ENCODE results near the gene OR51F2. TPM values are rescaled to one million over a fixed set of nuclear protein-coding genes. Genes with fewer than 3 reads are reported as not detected.

The OR51F2 gene
- total and polyA plus RNA-seq, 2 of the 13 experiments (the other 11 are each of a cell fraction or from before 2014, with no cell fraction given), result not detected

DNA sequence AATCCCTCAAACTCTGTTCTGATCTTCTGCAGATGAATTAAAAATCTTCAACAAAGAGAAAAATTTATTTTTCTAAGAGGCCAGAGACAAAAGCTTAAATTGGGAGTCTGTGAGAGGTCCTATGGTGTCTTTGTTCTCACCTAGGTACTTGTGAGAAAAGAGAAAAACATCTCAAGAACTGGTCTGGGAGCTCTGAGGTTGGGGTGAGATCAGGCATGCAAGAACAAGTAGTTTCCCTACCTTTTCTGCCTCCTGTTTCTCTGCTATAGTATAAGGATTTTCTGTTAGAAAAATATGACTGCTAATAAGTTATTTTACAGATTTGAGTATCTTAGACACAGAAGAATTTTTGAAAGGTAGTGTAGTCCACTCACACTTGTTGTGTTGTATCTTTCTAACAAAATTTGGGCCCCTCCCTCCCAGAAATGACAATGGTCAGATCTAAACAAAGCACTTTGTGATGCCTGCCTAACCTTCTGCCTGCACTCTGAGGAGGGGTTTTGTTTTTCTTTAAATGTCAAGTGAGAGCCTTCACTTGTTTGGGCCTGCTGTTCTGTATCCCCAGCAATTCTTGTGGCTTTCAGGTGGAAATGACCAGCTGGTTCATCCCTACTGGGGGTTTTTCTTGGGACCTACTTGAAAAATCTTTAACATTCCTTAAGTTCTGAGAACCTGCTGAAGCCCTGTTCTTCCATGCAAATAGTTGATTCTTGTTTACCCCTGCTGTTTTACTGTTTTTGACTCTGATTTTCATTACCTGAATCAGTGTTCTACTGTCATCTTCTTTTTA lies 41.5 kb downstream of the OR51F2 start:
- Histone ChIP-seq H4K20me1 (ENCODE audit: insufficient read depth, low read length) (no peaks in the 10 kb centered on the region), H3K4me2 (ENCODE audit: low read depth, low read length) (no peak overlapping the region), H3K4me3 (replicated peaks in 1 of 3; ENCODE audit: insufficient read depth in 1 of 3, low read depth in 2 of 3, low read length in 3 of 3) (no peak overlapping the region), H3K9ac (ENCODE audit: insufficient read depth, low read depth, low read length) (no peak overlapping the region), H3K36me3 (replicated peaks in 1 of 2; ENCODE audit: control insufficient read depth in 1 of 2, insufficient read depth in 2 of 2, low read length in 2 of 2) (no peaks in the 10 kb centered on the region), H3K79me2 (ENCODE audit: insufficient read depth, low read length) (no peaks in the 10 kb centered on the region), H2AFZ (ENCODE audit: low read length) (no peak overlapping the region), H3K9me3 (ENCODE audit: low read length) (no peaks in the 10 kb centered on the region), H3K27me3 (ENCODE audit: control insufficient read depth in 1 of 2, insufficient read depth in 2 of 2, low read length in 2 of 2) (no peaks in the 10 kb centered on the region), H3K27ac (ENCODE audit: extremely low read length, insufficient read depth, low read length) (no peak overlapping the region), H3K4me1 (ENCODE audit: insufficient read depth, low read length) (no peaks in the 10 kb centered on the region)
- ATAC-seq, result no peak
- DNase-seq (ENCODE audit: low spot score), result no peak
- CTCF ChIA-PET (ENCODE audit: low intra/inter-chr PET ratio, low total read pairs), result no interaction called here
- no TSS peak for BruUV-seq (replicated peaks)
- intact Hi-C loops (cut with micrococcal nuclease; ENCODE audit: unreplicated experiment), result no loop called here
- in situ Hi-C loops (cut with HindIII; ENCODE audit: extremely low pct_ligation_motif_present, low pct_unique_long_range_greater_than_20kb), result no loop called here
- FAIRE-seq, result no peak
- POLR2A ChIA-PET, result no interaction called here
- TF ChIP-seq PAX8 (CRISPR knock-in tag; IDR thresholded peaks at IDR 0.05; ENCODE audit: borderline replicate concordance), result no peak
- TF ChIP-seq HMG20B (CRISPR knock-in tag; conservative IDR thresholded peaks at IDR 0.05), result no peak
- no peak for TF ChIP-seq ZNF780A (CRISPR knock-in tag; IDR thresholded peaks at IDR 0.05)
- TF ChIP-seq SIX4 (CRISPR knock-in tag; IDR thresholded peaks at IDR 0.05), result no peak
- no peak for TF ChIP-seq FOXJ3 (CRISPR knock-in tag; IDR thresholded peaks at IDR 0.05; ENCODE audit: borderline replicate concordance)
- TF ChIP-seq HNF4G (IDR thresholded peaks at IDR 0.05; ENCODE audit: borderline replicate concordance, low read depth, low read length), result no peak
- no peak for TF ChIP-seq HNF4G (CRISPR knock-in tag; IDR thresholded peaks at IDR 0.05; ENCODE audit: borderline replicate concordance, low read depth)
- no peak for TF ChIP-seq ARHGAP35 (CRISPR knock-in tag; IDR thresholded peaks at IDR 0.05; ENCODE audit: borderline replicate concordance)
- no peak for TF ChIP-seq ZNF44 (CRISPR knock-in tag; IDR thresholded peaks at IDR 0.05)
- TF ChIP-seq ZNF20 (CRISPR knock-in tag; IDR thresholded peaks at IDR 0.05), result no peak
- TF ChIP-seq GATA4 (IDR thresholded peaks at IDR 0.05; ENCODE audit: borderline replicate concordance, low read depth), result no peak
- TF ChIP-seq, protein P1, sequence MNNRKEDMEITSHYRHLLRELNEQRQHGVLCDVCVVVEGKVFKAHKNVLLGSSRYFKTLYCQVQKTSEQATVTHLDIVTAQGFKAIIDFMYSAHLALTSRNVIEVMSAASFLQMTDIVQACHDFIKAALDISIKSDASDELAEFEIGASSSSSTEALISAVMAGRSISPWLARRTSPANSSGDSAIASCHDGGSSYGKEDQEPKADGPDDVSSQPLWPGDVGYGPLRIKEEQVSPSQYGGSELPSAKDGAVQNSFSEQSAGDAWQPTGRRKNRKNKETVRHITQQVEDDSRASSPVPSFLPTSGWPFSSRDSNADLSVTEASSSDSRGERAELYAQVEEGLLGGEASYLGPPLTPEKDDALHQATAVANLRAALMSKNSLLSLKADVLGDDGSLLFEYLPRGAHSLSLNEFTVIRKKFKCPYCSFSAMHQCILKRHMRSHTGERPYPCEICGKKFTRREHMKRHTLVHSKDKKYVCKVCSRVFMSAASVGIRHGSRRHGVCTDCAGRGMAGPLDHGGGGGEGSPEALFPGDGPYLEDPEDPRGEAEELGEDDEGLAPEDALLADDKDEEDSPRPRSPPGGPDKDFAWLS (CRISPR knock-in tag; IDR thresholded peaks at IDR 0.05; ENCODE audit: borderline replicate concordance), result no peak
- TF ChIP-seq PTBP1 (IDR thresholded peaks at IDR 0.05; ENCODE audit: low read depth, low read length, poor library complexity, severe bottlenecking), result no peak
- no peak for TF ChIP-seq NCOA1 (CRISPR knock-in tag; IDR thresholded peaks at IDR 0.05)
- TF ChIP-seq, protein P2, sequence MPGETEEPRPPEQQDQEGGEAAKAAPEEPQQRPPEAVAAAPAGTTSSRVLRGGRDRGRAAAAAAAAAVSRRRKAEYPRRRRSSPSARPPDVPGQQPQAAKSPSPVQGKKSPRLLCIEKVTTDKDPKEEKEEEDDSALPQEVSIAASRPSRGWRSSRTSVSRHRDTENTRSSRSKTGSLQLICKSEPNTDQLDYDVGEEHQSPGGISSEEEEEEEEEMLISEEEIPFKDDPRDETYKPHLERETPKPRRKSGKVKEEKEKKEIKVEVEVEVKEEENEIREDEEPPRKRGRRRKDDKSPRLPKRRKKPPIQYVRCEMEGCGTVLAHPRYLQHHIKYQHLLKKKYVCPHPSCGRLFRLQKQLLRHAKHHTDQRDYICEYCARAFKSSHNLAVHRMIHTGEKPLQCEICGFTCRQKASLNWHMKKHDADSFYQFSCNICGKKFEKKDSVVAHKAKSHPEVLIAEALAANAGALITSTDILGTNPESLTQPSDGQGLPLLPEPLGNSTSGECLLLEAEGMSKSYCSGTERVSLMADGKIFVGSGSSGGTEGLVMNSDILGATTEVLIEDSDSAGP (CRISPR knock-in tag; IDR thresholded peaks at IDR 0.05; ENCODE audit: borderline replicate concordance), result no peak
- no peak for TF ChIP-seq KLF9 (CRISPR knock-in tag; IDR thresholded peaks at IDR 0.05; ENCODE audit: low read depth)
- TF ChIP-seq ZNF660 (CRISPR knock-in tag; IDR thresholded peaks at IDR 0.05; ENCODE audit: borderline replicate concordance, low read depth), result no peak
- TF ChIP-seq, protein P3, sequence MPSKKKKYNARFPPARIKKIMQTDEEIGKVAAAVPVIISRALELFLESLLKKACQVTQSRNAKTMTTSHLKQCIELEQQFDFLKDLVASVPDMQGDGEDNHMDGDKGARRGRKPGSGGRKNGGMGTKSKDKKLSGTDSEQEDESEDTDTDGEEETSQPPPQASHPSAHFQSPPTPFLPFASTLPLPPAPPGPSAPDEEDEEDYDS (CRISPR knock-in tag; IDR thresholded peaks at IDR 0.05), result no peak
- TF ChIP-seq JDP2 (CRISPR knock-in tag; IDR thresholded peaks at IDR 0.05; ENCODE audit: borderline replicate concordance), result no peak

All from HepG2 (cell line).